PC-3 (cell line): ENCODE measurements around the gene PIGC. TPM values are rescaled to one million over a fixed set of nuclear protein-coding genes. Genes with fewer than 3 reads are reported as not detected.
A peak's percentile ranks its signal among the peaks of the same experiment; 100 is the strongest.

Source experiments
- ATAC-seq: fragments of 200-7000 bp; cut with Tn5 transposase; 2 replicates; pipeline ENCODE4 v1.9.1; 2020; ENCODE audit warnings: mild to moderate bottlenecking, moderate library complexity
- BruUV-seq: library from RNA; stranded (reverse); fragments of 400-500 nt; replicated peaks from 2 replicates; lab custom pipeline; 2021; lab: Mats Ljungman, UMichigan
- CTCF ChIA-PET: fragments of 300-600 bp; sonication (Branson Sonifier 250); formaldehyde crosslinking; loops from one replicate; lab custom pipeline; 2022; ENCODE audit warnings: antibody characterized with exemption; lab: Charles Lee
- POLR2A ChIA-PET: fragments of 300-600 bp; sonication (Branson Sonifier 250); formaldehyde crosslinking; loops from one replicate; lab custom pipeline; 2022; ENCODE audit warnings: antibody characterized with exemption; ENCODE audit not compliant: unreplicated experiment; lab: Charles Lee
- DNase-seq: peaks from one replicate; pipeline ENCODE4 v3.0.0-alpha.2; 2015
- H2AFZ ChIP-seq: fragments of 300-600 bp; sonication (generic); 2 replicates; pipeline ENCODE4 v1.6.0; 2016; ENCODE audit warnings: antibody characterized with exemption, low read length
- H3F3A ChIP-seq: fragments of 300-600 bp; sonication (generic); one replicate; pipeline ENCODE4 v1.6.0; 2017; ENCODE audit warnings: antibody characterized with exemption, low read length, control low read depth, mild to moderate bottlenecking; ENCODE audit not compliant: unreplicated experiment
- H3K27ac ChIP-seq: fragments of 300-600 bp; sonication (generic); 2 replicates; pipeline ENCODE4 v1.5.1; 2016; ENCODE audit warnings: mild to moderate bottlenecking, low read length
- H3K27me3 ChIP-seq: fragments of 300-600 bp; sonication (generic); 2 replicates; pipeline ENCODE4 v1.6.1; 2016; ENCODE audit warnings: low read length, mixed read lengths
- H3K36me3 ChIP-seq: fragments of 300-600 bp; sonication (generic); 2 replicates; pipeline ENCODE4 v1.6.1; 2016; ENCODE audit warnings: low read depth, mixed run types, low read length, mixed read lengths
- H3K4me1 ChIP-seq: fragments of 300-600 bp; sonication (generic); 2 replicates; pipeline ENCODE4 v1.5.1; 2016; ENCODE audit warnings: low read length; ENCODE audit not compliant: insufficient read depth
- H3K4me2 ChIP-seq: fragments of 300-600 bp; sonication (generic); 2 replicates; pipeline ENCODE4 v1.6.0; 2016; ENCODE audit warnings: low read length
- H3K4me3 ChIP-seq: fragments of 300-600 bp; sonication (generic); 2 replicates; pipeline ENCODE4 v1.5.1; 2016; ENCODE audit warnings: mild to moderate bottlenecking, low read length, mixed read lengths
- H3K79me2 ChIP-seq: fragments of 300-600 bp; sonication (generic); 2 replicates; pipeline ENCODE4 v1.6.1; 2017; ENCODE audit warnings: low read length, mixed read lengths
- H3K9ac ChIP-seq: fragments of 300-600 bp; sonication (generic); 2 replicates; pipeline ENCODE4 v1.6.0; 2016; ENCODE audit warnings: mild to moderate bottlenecking, low read length
- H3K9me2 ChIP-seq: fragments of 300-600 bp; sonication (generic); replicated peaks from 2 replicates; pipeline ENCODE4 v1.6.1; 2016; ENCODE audit warnings: mixed run types, low read length, mixed read lengths
- H3K9me3 ChIP-seq: fragments of 300-600 bp; sonication (generic); 2 replicates; pipeline ENCODE4 v1.6.1; 2016; ENCODE audit warnings: low read length, mixed read lengths
- H4K20me1 ChIP-seq: fragments of 300-600 bp; sonication (generic); 2 replicates; pipeline ENCODE4 v1.6.1; 2016; ENCODE audit warnings: low read length, mixed read lengths
- EZH2 ChIP-seq: fragments of 300-600 bp; sonication (generic); IDR thresholded peaks from one replicate; pipeline ENCODE4 v1.6.1; 2017; ENCODE audit warnings: antibody characterized with exemption, mild to moderate bottlenecking, low read length; ENCODE audit not compliant: unreplicated experiment
- EZH2phosphoT487 ChIP-seq: fragments of 300-600 bp; sonication (generic); IDR thresholded peaks from 2 replicates; pipeline ENCODE4 v1.6.1; 2018; ENCODE audit warnings: mild to moderate bottlenecking, antibody characterized with exemption, low read length, borderline replicate concordance
- intact Hi-C: fragments of 100-400 bp; cut with micrococcal nuclease; formaldehyde crosslinking; loops from 2 replicates; pipeline ENCODE4 v1.9.0; 2023
- total RNA-seq: library from RNA; depleted of rRNA; stranded (reverse); fragments of >200 nt; gene quantifications from 2 replicates; pipeline ENCODE4 v1.2.3, GENCODE V29; 2014
- TF ChIP-seq, protein P1 (sequence below): fragments of 300-600 bp; sonication (generic); conservative IDR thresholded peaks from 2 replicates; pipeline ENCODE4 v1.5.1; 2017; ENCODE audit warnings: antibody characterized with exemption, low read depth, mild to moderate bottlenecking, low read length

The PIGC gene
- total RNA-seq, 1 experiment from 2014 or later = 70.5 TPM

DNA sequence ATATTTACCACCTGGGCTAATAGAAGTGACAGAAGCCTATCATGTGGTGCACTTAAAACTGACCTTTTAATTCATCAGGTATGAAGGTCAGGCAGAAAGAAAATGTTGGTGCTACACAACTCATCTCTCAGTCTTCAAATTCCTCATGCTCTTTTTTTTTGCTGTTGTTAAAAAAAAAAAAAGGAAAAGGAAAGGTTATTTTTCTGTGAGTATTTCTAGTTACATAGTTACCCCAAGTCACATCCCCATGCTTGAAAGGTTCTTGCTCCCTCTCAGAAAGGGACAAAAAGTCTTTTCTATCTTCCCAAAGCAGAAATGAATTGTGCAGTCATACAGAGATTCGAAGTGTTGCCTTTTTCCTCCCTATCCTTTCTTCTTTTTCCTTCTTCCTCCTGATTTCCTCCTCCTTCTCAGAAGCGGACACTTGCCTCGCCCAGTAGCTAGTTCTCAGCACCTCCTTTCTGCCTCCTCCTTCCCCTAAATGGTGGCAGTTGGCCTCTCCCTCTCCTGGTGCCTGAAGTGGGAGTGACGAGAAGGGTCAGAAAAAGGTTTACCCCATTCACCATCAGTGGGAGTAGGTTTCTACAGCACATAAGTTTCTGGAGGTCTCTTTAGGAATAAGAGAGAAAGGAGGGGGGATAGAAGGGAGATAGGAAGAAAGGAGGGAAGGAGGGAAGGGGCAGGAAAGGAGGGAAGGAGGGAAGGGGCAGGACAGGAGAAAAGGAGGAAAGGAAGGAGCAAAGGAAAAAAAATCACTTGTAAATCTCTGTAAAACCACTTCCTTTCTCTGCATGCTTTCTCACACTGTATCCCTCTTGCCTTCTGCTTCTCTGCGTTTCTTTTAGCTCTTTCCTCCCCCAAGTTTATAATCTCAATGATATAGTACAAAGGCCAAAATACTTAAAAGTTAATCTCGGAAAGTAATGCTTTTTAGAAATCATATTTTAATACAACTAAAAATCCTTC lies 43.8 kb downstream of the PIGC start:
- peaks cover 41% of the 10 kb centered on the region for H3K4me1 ChIP-seq
- peak overlapping the region; percentile 27 for H3K4me2 ChIP-seq
- no peaks in the 10 kb centered on the region for H3K36me3 ChIP-seq
- H3K27ac ChIP-seq = peak overlapping the region; percentile 26
- no peaks in the 10 kb centered on the region for H4K20me1 ChIP-seq
- POLR2A ChIA-PET = interaction anchor here (0.5 to 1.2 kb wide), 6 partner anchors 42 to 915 kb away, joined by 3 to 7 read pairs (median 4); no protein-coding TSS in a partner anchor
- no peaks in the 10 kb centered on the region for H3K9me3 ChIP-seq
- peak overlapping the region; percentile 28 for H3K9ac ChIP-seq
- no TSS peak for BruUV-seq
- no peaks in the 10 kb centered on the region for H3F3A ChIP-seq
- TF ChIP-seq, protein P1, sequence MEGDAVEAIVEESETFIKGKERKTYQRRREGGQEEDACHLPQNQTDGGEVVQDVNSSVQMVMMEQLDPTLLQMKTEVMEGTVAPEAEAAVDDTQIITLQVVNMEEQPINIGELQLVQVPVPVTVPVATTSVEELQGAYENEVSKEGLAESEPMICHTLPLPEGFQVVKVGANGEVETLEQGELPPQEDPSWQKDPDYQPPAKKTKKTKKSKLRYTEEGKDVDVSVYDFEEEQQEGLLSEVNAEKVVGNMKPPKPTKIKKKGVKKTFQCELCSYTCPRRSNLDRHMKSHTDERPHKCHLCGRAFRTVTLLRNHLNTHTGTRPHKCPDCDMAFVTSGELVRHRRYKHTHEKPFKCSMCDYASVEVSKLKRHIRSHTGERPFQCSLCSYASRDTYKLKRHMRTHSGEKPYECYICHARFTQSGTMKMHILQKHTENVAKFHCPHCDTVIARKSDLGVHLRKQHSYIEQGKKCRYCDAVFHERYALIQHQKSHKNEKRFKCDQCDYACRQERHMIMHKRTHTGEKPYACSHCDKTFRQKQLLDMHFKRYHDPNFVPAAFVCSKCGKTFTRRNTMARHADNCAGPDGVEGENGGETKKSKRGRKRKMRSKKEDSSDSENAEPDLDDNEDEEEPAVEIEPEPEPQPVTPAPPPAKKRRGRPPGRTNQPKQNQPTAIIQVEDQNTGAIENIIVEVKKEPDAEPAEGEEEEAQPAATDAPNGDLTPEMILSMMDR = no peak; the same call in 1 of the 2 replicates
- no peak for TF ChIP-seq EZH2
- no peak for TF ChIP-seq EZH2phosphoT487
- H3K27me3 ChIP-seq = no peaks in the 10 kb centered on the region
- no peak overlapping the region for H3K4me3 ChIP-seq
- H3K79me2 ChIP-seq = no peaks in the 10 kb centered on the region
- intact Hi-C loops = loop anchor here (1.0 to 10.0 kb wide), 13 partner anchors 41 to 962 kb away; partner anchors contain the start of gene PRRC2C
- H3K9me2 ChIP-seq = no peaks in the 10 kb centered on the region
- ATAC-seq (peak; percentile 16), DNase-seq (no peak)
- peak overlapping the region; percentile 72 for H2AFZ ChIP-seq
- CTCF ChIA-PET = interaction anchor here (0.6 to 2.9 kb wide), 21 partner anchors 11 to 882 kb away, joined by 3 to 43 read pairs (median 4); no protein-coding TSS in a partner anchor

DNA sequence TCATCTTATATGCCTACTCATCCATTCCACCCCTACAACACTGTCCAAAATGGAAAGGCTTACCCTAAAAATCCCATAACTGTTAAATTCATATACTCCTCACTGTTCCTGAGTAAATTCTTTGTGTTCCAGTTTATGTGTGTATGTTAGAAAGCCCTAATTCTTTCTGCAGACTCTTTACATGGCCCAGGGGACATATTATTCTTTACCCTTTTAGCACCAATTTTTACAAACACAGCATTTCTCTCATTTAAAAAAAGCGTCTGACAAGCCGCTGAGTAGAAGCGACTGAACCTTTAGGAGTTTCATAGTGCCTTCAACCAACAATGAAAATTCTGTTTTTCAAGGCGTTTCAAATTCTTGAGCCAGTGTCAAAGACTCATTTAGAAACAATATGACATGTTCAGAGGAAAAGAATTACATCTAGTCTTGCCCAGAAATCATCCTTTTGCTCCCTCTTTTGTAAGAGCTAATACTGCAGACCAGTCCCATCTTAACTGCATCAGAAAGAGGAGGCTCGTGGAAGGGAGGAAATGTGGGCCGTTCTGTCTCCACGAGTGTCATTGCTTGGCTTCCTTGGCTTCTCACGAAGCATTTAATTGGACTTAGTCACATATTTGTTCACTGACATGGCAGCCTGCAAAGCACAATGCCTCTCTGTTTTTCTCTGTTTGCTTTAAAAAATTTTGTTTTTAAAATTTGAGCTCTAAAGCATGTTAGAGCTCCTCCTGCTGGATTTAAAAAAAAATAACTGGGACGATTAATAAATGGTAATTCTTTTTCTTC lies 44.7 kb downstream of the PIGC start:
- peak; percentile 100 for DNase-seq
- H3F3A ChIP-seq = no peaks in the 10 kb centered on the region
- intact Hi-C loops = loop anchor here (1.0 to 10.0 kb wide), 12 partner anchors 40 to 961 kb away; partner anchors contain the start of gene PRRC2C
- H3K9me2 ChIP-seq = no peaks in the 10 kb centered on the region
- ATAC-seq = peak; percentile 91
- peak overlapping the region; percentile 44 for H2AFZ ChIP-seq
- ChIA-PET CTCF (interaction anchor here (0.6 to 2.9 kb wide), 22 partner anchors 11 to 881 kb away, joined by 3 to 43 read pairs (median 4); no protein-coding TSS in a partner anchor), POLR2A (interaction anchor here (0.5 to 1.2 kb wide), 5 partner anchors 41 to 884 kb away, joined by 3 to 7 read pairs (median 4); no protein-coding TSS in a partner anchor)
- no peaks in the 10 kb centered on the region for H4K20me1 ChIP-seq
- TF ChIP-seq, protein P1 = peak; percentile 99
- TF ChIP-seq EZH2 = no peak
- peak overlapping the region; percentile 59 for H3K27ac ChIP-seq
- H3K27me3 ChIP-seq = no peaks in the 10 kb centered on the region
- peak overlapping the region; percentile 22 for H3K9ac ChIP-seq
- H3K36me3 ChIP-seq = no peaks in the 10 kb centered on the region
- peak overlapping the region; percentile 1; the same call in 1 of the 2 replicates for H3K4me3 ChIP-seq
- H3K4me2 ChIP-seq = peak overlapping the region; percentile 45
- TSS peak; percentile 76 for BruUV-seq
- peaks cover 49% of the 10 kb centered on the region for H3K4me1 ChIP-seq
- H3K9me3 ChIP-seq = no peaks in the 10 kb centered on the region
- H3K79me2 ChIP-seq = no peaks in the 10 kb centered on the region
